Measurements from ENCODE around the gene PAK4. TPM values are rescaled to one million over a fixed set of nuclear protein-coding genes. Genes with fewer than 3 reads are reported as not detected.
A peak's percentile ranks its signal among the peaks of the same experiment; 100 is the strongest.

Gene PAK4
- total RNA-seq, 1 donor from 2014 or later = 73.9 TPM

GRCh38 chr19:39155741-39156140 is 30.2 kb downstream of the PAK4 start:
- no peak for DNase-seq (ENCODE audit: low spot score, unreplicated experiment)
- H3K27me3 Mint-ChIP-seq = no peaks in the 10 kb centered on the region
- H3K4me1 Mint-ChIP-seq (ENCODE audit: low read depth) = peaks cover 53% of the 10 kb centered on the region
- no peak for TF ChIP-seq CTCF (IDR thresholded peaks at IDR 0.05; ENCODE audit: unreplicated experiment)
- peaks cover 6% of the 10 kb centered on the region for H3K36me3 Mint-ChIP-seq (ENCODE audit: insufficient read depth)
- H3K9me3 Mint-ChIP-seq (ENCODE audit: low read depth) = no peaks in the 10 kb centered on the region
- H3K4me3 Mint-ChIP-seq (ENCODE audit: low read depth) = no peak overlapping the region
- no peak overlapping the region for H3K27ac Mint-ChIP-seq

- TF ChIP-seq CTCF (IDR thresholded peaks at IDR 0.05; ENCODE audit: unreplicated experiment) = no peak
These were observed 31.0 kb downstream of the PAK4 start for GRCh38 chr19:39156326-39157230.

GRCh38 chr19:39157275-39157996 is 31.9 kb downstream of the PAK4 start:
- no peaks in the 10 kb centered on the region for H3K27me3 Mint-ChIP-seq
- no peak for DNase-seq (ENCODE audit: low spot score, unreplicated experiment)
- H3K4me3 Mint-ChIP-seq (ENCODE audit: low read depth) = peak overlapping the region; percentile 27
- no peaks in the 10 kb centered on the region for H3K9me3 Mint-ChIP-seq (ENCODE audit: low read depth)
- peak overlapping the region; percentile 63 for H3K27ac Mint-ChIP-seq
- peaks cover 49% of the 10 kb centered on the region for H3K4me1 Mint-ChIP-seq (ENCODE audit: low read depth)
- TF ChIP-seq CTCF (IDR thresholded peaks at IDR 0.05; ENCODE audit: unreplicated experiment) = no peak
- H3K36me3 Mint-ChIP-seq (ENCODE audit: insufficient read depth) = peaks cover 6% of the 10 kb centered on the region

More at GRCh38 chr19:39156326-39157230, 31.0 kb downstream of the PAK4 start:
- H3K4me1 Mint-ChIP-seq (ENCODE audit: low read depth) = peaks cover 49% of the 10 kb centered on the region
- H3K27me3 Mint-ChIP-seq = no peaks in the 10 kb centered on the region
- no peaks in the 10 kb centered on the region for H3K9me3 Mint-ChIP-seq (ENCODE audit: low read depth)
- H3K4me3 Mint-ChIP-seq (ENCODE audit: low read depth) = no peak overlapping the region
- DNase-seq (ENCODE audit: low spot score, unreplicated experiment) = no peak
- peaks cover 6% of the 10 kb centered on the region for H3K36me3 Mint-ChIP-seq (ENCODE audit: insufficient read depth)
- peak overlapping the region; percentile 53 for H3K27ac Mint-ChIP-seq

GRCh38 chr19:39157997-39158389 is 32.4 kb downstream of the PAK4 start:
- peak overlapping the region; percentile 27 for H3K4me3 Mint-ChIP-seq (ENCODE audit: low read depth)
- no peak for DNase-seq (ENCODE audit: low spot score, unreplicated experiment)
- H3K36me3 Mint-ChIP-seq (ENCODE audit: insufficient read depth) = peaks cover 6% of the 10 kb centered on the region
- H3K9me3 Mint-ChIP-seq (ENCODE audit: low read depth) = no peaks in the 10 kb centered on the region
- peak overlapping the region; percentile 83 for H3K27ac Mint-ChIP-seq
- TF ChIP-seq CTCF (IDR thresholded peaks at IDR 0.05; ENCODE audit: unreplicated experiment) = no peak
- no peaks in the 10 kb centered on the region for H3K27me3 Mint-ChIP-seq
- peaks cover 51% of the 10 kb centered on the region for H3K4me1 Mint-ChIP-seq (ENCODE audit: low read depth)

GRCh38 chr19:39158646-39159260 is 33.2 kb downstream of the PAK4 start:
- peak overlapping the region; percentile 83 for H3K27ac Mint-ChIP-seq
- no peaks in the 10 kb centered on the region for H3K27me3 Mint-ChIP-seq
- H3K4me3 Mint-ChIP-seq (ENCODE audit: low read depth) = no peak overlapping the region
- H3K9me3 Mint-ChIP-seq (ENCODE audit: low read depth) = no peaks in the 10 kb centered on the region
- peaks cover 6% of the 10 kb centered on the region for H3K36me3 Mint-ChIP-seq (ENCODE audit: insufficient read depth)
- no peak for DNase-seq (ENCODE audit: low spot score, unreplicated experiment)
- H3K4me1 Mint-ChIP-seq (ENCODE audit: low read depth) = peaks cover 53% of the 10 kb centered on the region
- TF ChIP-seq CTCF (IDR thresholded peaks at IDR 0.05; ENCODE audit: unreplicated experiment) = no peak
